HG03469 (cell line): ENCODE data around the gene HUS1.
"Not testable (repeated sequence)": the region's sequence is repeated elsewhere in the genome, so short reads cannot be mapped to it uniquely, and the experiment has no call there.

ENCODE experiments used
- ATAC-seq: cut with Tn5 transposase; IDR thresholded peaks from one replicate; pipeline ENCODE4 v1.9.1; 2021; ENCODE audit warnings: mild to moderate bottlenecking, moderate library complexity, moderate number of reproducible peaks; ENCODE audit not compliant: unreplicated experiment

HUS1 gene

GRCh38 chr7:47979145-47979831 lies at the start of gene HUS1:
HUS1 (minus strand) TSS chr7:47979615; CDS start chr7:47979519, 96 bp downstream.
- ATAC-seq, result peak; percentile 97

- ATAC-seq, result no peak
These were observed 49.5 kb upstream of the HUS1 start, which contains the start of gene SUN3 for GRCh38 chr7:48028938-48029337. SUN3 (minus strand) TSS chr7:48029107; CDS start chr7:48028938, 169 bp downstream.

GRCh38 chr7:48025624-48026023 lies 46.2 kb upstream of the HUS1 start:
- ATAC-seq, result no peak

- ATAC-seq, result no peak
These were observed 38.3 kb upstream of the HUS1 start for GRCh38 chr7:48017674-48018073.

- no peak for ATAC-seq
These were observed 37.2 kb upstream of the HUS1 start for GRCh38 chr7:48016641-48017040.

GRCh38 chr7:48011951-48012350 lies 32.5 kb upstream of the HUS1 start:
- no peak for ATAC-seq

- ATAC-seq, result no peak
These were observed 31.9 kb upstream of the HUS1 start for GRCh38 chr7:48011323-48011722.

- no peak for ATAC-seq
These were observed 30.5 kb upstream of the HUS1 start for GRCh38 chr7:48009954-48010353.

- ATAC-seq, result no peak
These were observed 29.8 kb upstream of the HUS1 start for GRCh38 chr7:48009257-48009656.

- ATAC-seq, result no peak
These were observed 27.5 kb upstream of the HUS1 start for GRCh38 chr7:48006866-48007265.

- no peak for ATAC-seq
These were observed 25.2 kb upstream of the HUS1 start for GRCh38 chr7:48004638-48005037.

GRCh38 chr7:48004032-48004431 lies 24.6 kb upstream of the HUS1 start:
- no peak for ATAC-seq

GRCh38 chr7:48000164-48000563 lies 20.7 kb upstream of the HUS1 start:
- ATAC-seq, result not testable (repeated sequence)

- no peak for ATAC-seq
These were observed 20.0 kb upstream of the HUS1 start for GRCh38 chr7:47999413-47999812.

GRCh38 chr7:47992446-47992845 lies 13.0 kb upstream of the HUS1 start:
- ATAC-seq, result no peak

GRCh38 chr7:47991741-47992311 lies 12.4 kb upstream of the HUS1 start:
- peak; percentile 92 for ATAC-seq

- no peak for ATAC-seq
These were observed 11.9 kb upstream of the HUS1 start for GRCh38 chr7:47991270-47991669.

GRCh38 chr7:47990592-47990991 lies 11.2 kb upstream of the HUS1 start:
- ATAC-seq, result no peak

GRCh38 chr7:47989607-47990400 lies 10.4 kb upstream of the HUS1 start:
- ATAC-seq, result not testable (repeated sequence)

- peak; percentile 34 for ATAC-seq
These were observed 9.3 kb upstream of the HUS1 start for GRCh38 chr7:47988496-47989386.

GRCh38 chr7:47982610-47983009 lies 3.2 kb upstream of the HUS1 start:
- no peak for ATAC-seq
